Stimulated activated naive CD8-positive, alpha-beta T cell treated with anti-CD3 and anti-CD28 coated beads, Interleukin-15, amount 100 ng/mL, for 72 hours (primary cell): ENCODE measurements around the gene COX14.

Source experiments
- ATAC-seq: fragments of 150-1000 bp; cut with Tn5 transposase; 2 replicates; pipeline ENCODE4 v1.10.0; 2021; ENCODE audit warnings: mild to moderate bottlenecking, moderate library complexity
- DNase-seq, 2 donors: peaks; one replicate each; pipeline ENCODE4 v3.0.0; 2021 to 2022
- H3K27ac Mint-ChIP-seq, 2 donors: one replicate each; pipeline ENCODE4 v1.8.0; 2022; ENCODE audit warnings: mild to moderate bottlenecking in 2 of 2, mixed read lengths in 2 of 2, moderate library complexity in 2 of 2
- H3K27me3 Mint-ChIP-seq: one replicate; pipeline ENCODE4 v1.8.0; 2022; ENCODE audit warnings: mixed read lengths
- H3K4me1 Mint-ChIP-seq: one replicate; pipeline ENCODE4 v1.8.0; 2022; ENCODE audit warnings: mild to moderate bottlenecking, mixed read lengths
- H3K4me3 Mint-ChIP-seq, 2 donors: one replicate each; pipeline ENCODE4 v1.8.0; 2022; ENCODE audit warnings: mild to moderate bottlenecking in 2 of 2, mixed read lengths in 2 of 2, moderate library complexity in 1 of 2
- H3K9me3 Mint-ChIP-seq, 2 donors: one replicate each; pipeline ENCODE4 v1.8.0; 2022; ENCODE audit warnings: mixed read lengths in 2 of 2

Gene COX14

GRCh38 chr12:50111693-50112455, at the start of gene COX14:
Gene COX14, plus strand, starts transcription at chr12:50112236. Its CDS starts 7,808 bp downstream, at chr12:50120044.
- DNase-seq (peak; percentile 99 to 100), ATAC-seq (peak; percentile 91)
- Mint-ChIP-seq H3K4me1 (peaks cover 61% of the 10 kb centered on the region), H3K27ac (peak within 1 kb of the TSS; percentile 95 to 98), H3K9me3 (no peaks in the 10 kb centered on the region), H3K4me3 (peak within 1 kb of the TSS; percentile 98 to 99), H3K27me3 (no peaks in the 10 kb centered on the region)

- no peak for ATAC-seq
- H3K4me1 Mint-ChIP-seq: peaks cover 39% of the 10 kb centered on the region
- H3K27ac Mint-ChIP-seq: peak overlapping the region in 1 of 2 donors; percentile 25
- H3K4me3 Mint-ChIP-seq: no peak overlapping the region
- H3K9me3 Mint-ChIP-seq: no peaks in the 10 kb centered on the region
- no peaks in the 10 kb centered on the region for H3K27me3 Mint-ChIP-seq
- DNase-seq: no peak
These were observed 49.1 kb upstream of the COX14 start for GRCh38 chr12:50062728-50063460.

- H3K4me1 Mint-ChIP-seq: peaks cover 19% of the 10 kb centered on the region
- no peak overlapping the region for H3K4me3 Mint-ChIP-seq
- ATAC-seq (no peak), DNase-seq (no peak)
- no peaks in the 10 kb centered on the region for H3K9me3 Mint-ChIP-seq
- no peaks in the 10 kb centered on the region for H3K27me3 Mint-ChIP-seq
- H3K27ac Mint-ChIP-seq: no peak overlapping the region
These were observed 46.2 kb upstream of the COX14 start for GRCh38 chr12:50065726-50066310.

- Mint-ChIP-seq H3K4me3 (no peak overlapping the region), H3K27ac (no peak overlapping the region), H3K27me3 (no peaks in the 10 kb centered on the region), H3K4me1 (peaks cover 13% of the 10 kb centered on the region), H3K9me3 (no peaks in the 10 kb centered on the region)
- no peak for DNase-seq
- ATAC-seq: peak; percentile 53
These were observed 45.6 kb upstream of the COX14 start for GRCh38 chr12:50066402-50066801.

GRCh38 chr12:50069069-50069468, 43.0 kb upstream of the COX14 start:
- no peaks in the 10 kb centered on the region for H3K9me3 Mint-ChIP-seq
- ATAC-seq: no peak

GRCh38 chr12:50069539-50069938, 42.5 kb upstream of the COX14 start:
- no peak for ATAC-seq
- Mint-ChIP-seq H3K27me3 (no peaks in the 10 kb centered on the region), H3K4me1 (peaks cover 9% of the 10 kb centered on the region), H3K9me3 (no peaks in the 10 kb centered on the region), H3K4me3 (no peak overlapping the region), H3K27ac (no peak overlapping the region)
- no peak for DNase-seq

More at GRCh38 chr12:50069069-50069468, 43.0 kb upstream of the COX14 start:
- Mint-ChIP-seq H3K4me3 (no peak overlapping the region), H3K27me3 (no peaks in the 10 kb centered on the region), H3K27ac (no peak overlapping the region), H3K4me1 (peaks cover 9% of the 10 kb centered on the region)
- DNase-seq: no peak

GRCh38 chr12:50070314-50071060, 41.5 kb upstream of the COX14 start:
- Mint-ChIP-seq H3K27me3 (no peaks in the 10 kb centered on the region), H3K27ac (no peak overlapping the region), H3K9me3 (no peaks in the 10 kb centered on the region), H3K4me1 (peaks cover 18% of the 10 kb centered on the region), H3K4me3 (no peak overlapping the region)
- ATAC-seq (peak; percentile 48), DNase-seq (peak; percentile 55)

GRCh38 chr12:50072198-50072907, 39.7 kb upstream of the COX14 start:
- Mint-ChIP-seq H3K9me3 (no peaks in the 10 kb centered on the region), H3K27me3 (no peaks in the 10 kb centered on the region), H3K4me1 (peaks cover 21% of the 10 kb centered on the region), H3K27ac (no peak overlapping the region), H3K4me3 (no peak overlapping the region)
- DNase-seq (no peak), ATAC-seq (no peak)

- no peak for ATAC-seq
- Mint-ChIP-seq H3K27ac (no peak overlapping the region), H3K4me3 (no peak overlapping the region), H3K27me3 (no peaks in the 10 kb centered on the region), H3K9me3 (no peaks in the 10 kb centered on the region), H3K4me1 (peaks cover 21% of the 10 kb centered on the region)
- DNase-seq: no peak
These were observed 38.8 kb upstream of the COX14 start for GRCh38 chr12:50073206-50073605.

GRCh38 chr12:50073712-50074111, 38.3 kb upstream of the COX14 start:
- H3K4me1 Mint-ChIP-seq: peaks cover 21% of the 10 kb centered on the region
- no peaks in the 10 kb centered on the region for H3K27me3 Mint-ChIP-seq
- no peak for ATAC-seq
- no peak for DNase-seq
- no peak overlapping the region for H3K4me3 Mint-ChIP-seq
- H3K9me3 Mint-ChIP-seq: no peaks in the 10 kb centered on the region
- H3K27ac Mint-ChIP-seq: no peak overlapping the region

GRCh38 chr12:50074936-50075807, 36.9 kb upstream of the COX14 start:
- ATAC-seq: peak; percentile 92

GRCh38 chr12:50075808-50076170, 36.2 kb upstream of the COX14 start:
- Mint-ChIP-seq H3K4me3 (no peak overlapping the region), H3K4me1 (peaks cover 12% of the 10 kb centered on the region), H3K9me3 (no peaks in the 10 kb centered on the region), H3K27ac (no peak overlapping the region), H3K27me3 (no peaks in the 10 kb centered on the region)
- ATAC-seq (no peak), DNase-seq (no peak)

More at GRCh38 chr12:50074936-50075807, 36.9 kb upstream of the COX14 start:
- H3K4me1 Mint-ChIP-seq: peaks cover 17% of the 10 kb centered on the region
- peak overlapping the region in 1 of 2 donors; percentile 77 for H3K27ac Mint-ChIP-seq
- no peaks in the 10 kb centered on the region for H3K27me3 Mint-ChIP-seq
- no peaks in the 10 kb centered on the region for H3K9me3 Mint-ChIP-seq
- peak; percentile 79 to 81 for DNase-seq
- no peak overlapping the region for H3K4me3 Mint-ChIP-seq

GRCh38 chr12:50077099-50077498, 34.9 kb upstream of the COX14 start:
- Mint-ChIP-seq H3K4me1 (peaks cover 17% of the 10 kb centered on the region), H3K27me3 (no peaks in the 10 kb centered on the region), H3K9me3 (no peaks in the 10 kb centered on the region), H3K27ac (no peak overlapping the region), H3K4me3 (no peak overlapping the region)
- ATAC-seq: no peak
- no peak for DNase-seq

GRCh38 chr12:50078281-50078680, 33.8 kb upstream of the COX14 start:
- ATAC-seq (no peak), DNase-seq (no peak)
- H3K4me3 Mint-ChIP-seq: no peak overlapping the region
- no peaks in the 10 kb centered on the region for H3K9me3 Mint-ChIP-seq
- no peaks in the 10 kb centered on the region for H3K27me3 Mint-ChIP-seq
- H3K4me1 Mint-ChIP-seq: peaks cover 18% of the 10 kb centered on the region
- no peak overlapping the region for H3K27ac Mint-ChIP-seq
